DOHH2 (cell line): ENCODE data around the gene ELOVL6.

Source experiments
- H3F3A ChIP-seq: fragments of 200-600 bp; sonication (generic), shearing (Covaris generic); 2 replicates; pipeline ENCODE4 v1.6.0; 2016; ENCODE audit warnings: antibody characterized with exemption, mild to moderate bottlenecking; ENCODE audit not compliant: control insufficient read depth, insufficient read depth
- H3K27ac ChIP-seq: fragments of 200-600 bp; sonication (generic); 2 replicates; pipeline ENCODE4 v1.5.1; 2014; ENCODE audit warnings: low read depth, mild to moderate bottlenecking, low read length, moderate library complexity
- H3K27me3 ChIP-seq: fragments of 200-600 bp; sonication (generic); 2 replicates; pipeline ENCODE4 v1.6.1; 2014; ENCODE audit warnings: mild to moderate bottlenecking, low read length, mixed read lengths; ENCODE audit not compliant: control insufficient read depth
- H3K36me3 ChIP-seq: fragments of 200-600 bp; sonication (generic); 2 replicates; pipeline ENCODE4 v1.6.1; 2014; ENCODE audit warnings: mild to moderate bottlenecking, low read length, moderate library complexity, mixed read lengths; ENCODE audit not compliant: control insufficient read depth
- H3K4me1 ChIP-seq: fragments of 200-600 bp; sonication (generic); 2 replicates; pipeline ENCODE4 v1.6.1; 2014; ENCODE audit warnings: mild to moderate bottlenecking, low read length, mixed read lengths; ENCODE audit not compliant: control insufficient read depth
- H3K4me2 ChIP-seq: fragments of 200-600 bp; sonication (generic); 2 replicates; pipeline ENCODE4 v1.6.0; 2014; ENCODE audit warnings: mild to moderate bottlenecking, low read length, moderate library complexity
- H3K4me3 ChIP-seq: fragments of 200-600 bp; sonication (generic); 2 replicates; pipeline ENCODE4 v1.5.1; 2014; ENCODE audit warnings: mild to moderate bottlenecking, low read length, mixed read lengths
- H3K79me2 ChIP-seq: fragments of 200-600 bp; sonication (generic); 2 replicates; pipeline ENCODE4 v1.6.1; 2014; ENCODE audit warnings: mild to moderate bottlenecking, low read length, mixed read lengths; ENCODE audit not compliant: control insufficient read depth
- H3K9me2 ChIP-seq: fragments of 200-600 bp; sonication (generic); replicated peaks from 2 replicates; pipeline ENCODE4 v1.6.1; 2014; ENCODE audit warnings: mild to moderate bottlenecking, low read length, mixed read lengths; ENCODE audit not compliant: control insufficient read depth
- H3K9me3 ChIP-seq: fragments of 200-600 bp; sonication (generic); 2 replicates; pipeline ENCODE4 v1.6.1; 2014; ENCODE audit warnings: antibody characterized with exemption, low read length, mixed read lengths; ENCODE audit not compliant: control insufficient read depth, insufficient read depth
- H4K20me1 ChIP-seq: fragments of 200-600 bp; sonication (generic); 2 replicates; pipeline ENCODE4 v1.6.0; 2014; ENCODE audit warnings: low read depth, mild to moderate bottlenecking, antibody characterized with exemption, low read length, moderate library complexity; ENCODE audit not compliant: control insufficient read depth, insufficient read depth
- EZH2phosphoT487 ChIP-seq: fragments of 200-600 bp; sonication (generic); IDR thresholded peaks from 2 replicates; pipeline ENCODE4 v1.6.1; 2017; ENCODE audit warnings: borderline replicate concordance, mild to moderate bottlenecking, antibody characterized with exemption, low read length, moderate library complexity, mixed read lengths
- TF ChIP-seq, protein P1 (sequence below): fragments of 200-600 bp; sonication (generic); IDR thresholded peaks from one replicate; pipeline ENCODE4 v1.5.1; 2014; ENCODE audit warnings: antibody characterized with exemption, mild to moderate bottlenecking, low read depth, low read length; ENCODE audit not compliant: poor library complexity, severe bottlenecking

The ELOVL6 gene

DNA sequence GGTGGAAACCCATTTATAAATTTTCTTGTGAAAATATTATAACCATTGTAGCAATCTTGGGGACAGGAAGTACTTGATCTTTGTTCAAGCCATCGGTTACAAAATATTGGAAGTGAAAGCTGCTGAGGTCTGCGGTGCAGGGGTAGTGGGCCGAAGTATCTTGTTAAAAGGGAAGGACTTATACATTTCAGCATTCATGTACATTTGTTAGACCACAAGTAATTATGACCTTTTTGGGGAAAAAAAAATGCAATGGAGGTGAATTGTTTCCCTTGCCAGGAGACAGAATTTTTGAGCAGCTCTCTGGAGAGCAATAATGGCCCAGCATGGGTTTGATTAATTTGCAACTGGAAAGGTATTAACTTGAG, 164.4 kb downstream of the ELOVL6 start:
- peaks cover 3% of the 10 kb centered on the region; the same call in 1 of the 2 replicates for H3K9me3 ChIP-seq
- no peak overlapping the region for H3K27ac ChIP-seq
- no peaks in the 10 kb centered on the region; the same call in 1 of the 2 replicates for H3K27me3 ChIP-seq
- no peak overlapping the region for H3K4me3 ChIP-seq
- no peaks in the 10 kb centered on the region for H3F3A ChIP-seq
- H3K36me3 ChIP-seq = no peaks in the 10 kb centered on the region
- no peaks in the 10 kb centered on the region for H3K9me2 ChIP-seq
- H3K4me1 ChIP-seq = peaks cover 5% of the 10 kb centered on the region
- H4K20me1 ChIP-seq = no peaks in the 10 kb centered on the region
- H3K4me2 ChIP-seq = no peak overlapping the region
- H3K79me2 ChIP-seq = no peaks in the 10 kb centered on the region
- TF ChIP-seq, protein P1, sequence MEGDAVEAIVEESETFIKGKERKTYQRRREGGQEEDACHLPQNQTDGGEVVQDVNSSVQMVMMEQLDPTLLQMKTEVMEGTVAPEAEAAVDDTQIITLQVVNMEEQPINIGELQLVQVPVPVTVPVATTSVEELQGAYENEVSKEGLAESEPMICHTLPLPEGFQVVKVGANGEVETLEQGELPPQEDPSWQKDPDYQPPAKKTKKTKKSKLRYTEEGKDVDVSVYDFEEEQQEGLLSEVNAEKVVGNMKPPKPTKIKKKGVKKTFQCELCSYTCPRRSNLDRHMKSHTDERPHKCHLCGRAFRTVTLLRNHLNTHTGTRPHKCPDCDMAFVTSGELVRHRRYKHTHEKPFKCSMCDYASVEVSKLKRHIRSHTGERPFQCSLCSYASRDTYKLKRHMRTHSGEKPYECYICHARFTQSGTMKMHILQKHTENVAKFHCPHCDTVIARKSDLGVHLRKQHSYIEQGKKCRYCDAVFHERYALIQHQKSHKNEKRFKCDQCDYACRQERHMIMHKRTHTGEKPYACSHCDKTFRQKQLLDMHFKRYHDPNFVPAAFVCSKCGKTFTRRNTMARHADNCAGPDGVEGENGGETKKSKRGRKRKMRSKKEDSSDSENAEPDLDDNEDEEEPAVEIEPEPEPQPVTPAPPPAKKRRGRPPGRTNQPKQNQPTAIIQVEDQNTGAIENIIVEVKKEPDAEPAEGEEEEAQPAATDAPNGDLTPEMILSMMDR = no peak
- no peak for TF ChIP-seq EZH2phosphoT487

DNA sequence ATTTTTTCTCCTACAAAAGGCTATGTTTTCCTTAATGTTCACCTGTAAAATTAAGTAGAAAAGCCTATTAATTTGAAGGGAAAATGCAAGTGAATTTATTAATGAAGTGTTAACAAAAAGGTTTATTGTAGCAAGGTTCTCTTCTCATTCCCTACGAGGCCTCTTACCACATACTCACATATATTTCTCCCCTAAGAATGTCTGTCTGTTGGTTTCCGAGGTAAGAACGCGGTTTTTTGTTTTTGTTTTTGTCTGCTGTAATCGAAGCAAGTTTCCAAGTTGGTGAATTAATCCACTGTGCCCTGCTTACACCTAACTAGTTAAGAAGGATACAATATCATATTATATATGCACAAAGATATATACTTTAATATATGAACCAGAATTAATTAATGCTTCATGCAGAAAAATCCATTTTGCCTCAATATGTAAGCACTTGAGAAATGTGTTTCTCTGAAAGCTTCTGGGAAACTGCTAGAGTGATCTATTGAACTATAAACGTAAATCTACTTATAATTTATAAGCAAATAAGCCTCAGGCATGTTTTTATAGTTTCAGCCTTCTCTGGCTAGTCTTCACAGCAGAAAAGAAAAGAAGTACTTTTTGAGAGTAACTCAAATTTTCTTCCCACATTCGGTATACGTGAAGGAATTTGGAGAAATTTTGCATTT, 164.9 kb downstream of the ELOVL6 start:
- Histone ChIP-seq H3K4me3 (no peak overlapping the region), H3K27ac (no peak overlapping the region), H3K27me3 (no peaks in the 10 kb centered on the region; the same call in 1 of the 2 replicates), H3K36me3 (no peaks in the 10 kb centered on the region), H3K9me3 (peaks cover 3% of the 10 kb centered on the region; the same call in 1 of the 2 replicates), H3K9me2 (no peaks in the 10 kb centered on the region), H3F3A (no peaks in the 10 kb centered on the region), H3K79me2 (no peaks in the 10 kb centered on the region), H3K4me1 (peaks cover 5% of the 10 kb centered on the region), H3K4me2 (no peak overlapping the region), H4K20me1 (no peaks in the 10 kb centered on the region)
- TF ChIP-seq EZH2phosphoT487 = no peak
- TF ChIP-seq, protein P1 = no peak

DNA sequence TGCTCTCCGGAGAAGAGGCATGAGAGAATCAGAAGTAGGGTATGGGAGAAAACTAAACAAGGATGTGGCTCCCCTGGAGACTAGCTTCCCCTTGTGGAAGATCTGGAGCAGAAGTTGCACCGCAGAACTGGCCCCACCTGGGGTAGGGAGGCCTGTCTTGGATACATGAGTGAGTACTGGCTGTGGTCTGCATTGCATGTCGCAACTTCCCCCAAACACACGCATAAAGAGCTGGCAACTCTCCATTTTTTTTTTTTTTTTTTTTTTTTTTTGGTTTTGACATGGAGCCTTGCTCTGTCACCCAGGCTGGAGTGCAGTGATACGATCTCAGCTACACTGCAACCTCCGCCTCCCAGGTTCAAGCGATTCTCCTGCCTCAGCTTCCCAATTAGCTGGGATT, 165.8 kb downstream of the ELOVL6 start:
- no peaks in the 10 kb centered on the region for H3K9me2 ChIP-seq
- no peak overlapping the region for H3K4me3 ChIP-seq
- no peak overlapping the region for H3K27ac ChIP-seq
- H3F3A ChIP-seq = no peaks in the 10 kb centered on the region
- H3K27me3 ChIP-seq = no peaks in the 10 kb centered on the region; the same call in 1 of the 2 replicates
- no peaks in the 10 kb centered on the region for H4K20me1 ChIP-seq
- H3K4me2 ChIP-seq = no peak overlapping the region
- TF ChIP-seq, protein P1 = no peak
- no peak for TF ChIP-seq EZH2phosphoT487
- peaks cover 3% of the 10 kb centered on the region; the same call in 1 of the 2 replicates for H3K9me3 ChIP-seq
- no peaks in the 10 kb centered on the region for H3K36me3 ChIP-seq
- no peaks in the 10 kb centered on the region for H3K79me2 ChIP-seq
- peaks cover 5% of the 10 kb centered on the region for H3K4me1 ChIP-seq
